SK-N-SH (cell line): ENCODE results near the gene SLFN12. TPM values are rescaled to one million over a fixed set of nuclear protein-coding genes. Genes with fewer than 3 reads are reported as not detected.

Experiments
- CTCF ChIA-PET: fragments of 300-600, 350-600 bp; formaldehyde crosslinking; extraction: SDS; loops from one replicate; lab custom pipeline; 2021; lab: Yijun Ruan, JAX
- POLR2A ChIA-PET: fragments of 350-600 bp; sonication (Branson Sonifier 250); formaldehyde crosslinking; extraction: SDS; loops from one replicate; lab custom pipeline; 2020; ENCODE audit warnings: antibody characterized with exemption, inconsistent platforms; lab: Yijun Ruan, JAX
- DNase-seq: peaks from one replicate; pipeline ENCODE4 v3.0.0; 2012
- H2AFZ ChIP-seq: fragments of 200-600 bp; sonication (generic); 2 replicates; pipeline ENCODE4 v1.8.1; 2016; ENCODE audit warnings: antibody characterized with exemption, mild to moderate bottlenecking, low read depth
- H3F3A ChIP-seq: fragments of 200-600 bp; sonication (generic); replicated peaks from 2 replicates; pipeline ENCODE3; 2016; ENCODE audit warnings: antibody characterized with exemption, mild to moderate bottlenecking; ENCODE audit not compliant: insufficient read depth
- H3K27ac ChIP-seq, 2 experiments: fragments of 200-500 bp in 1 of 2; fragments of 200-600 bp in 1 of 2; sonication (Bioruptor generic) in 1 of 2; sonication (generic), shearing (Covaris generic) in 1 of 2; 2 replicates each; pipeline versions ENCODE4 v1.5.1 to v1.6.1; 2014 to 2016; ENCODE audit warnings: low read depth in 2 of 2, inconsistent platforms in 1 of 2, low read length in 1 of 2, mild to moderate bottlenecking in 1 of 2, mixed read lengths in 1 of 2
- H3K27me3 ChIP-seq: fragments of 200-600 bp; sonication (generic), shearing (Covaris generic); 2 replicates; pipeline ENCODE4 v1.6.1; 2016; ENCODE audit warnings: mixed run types; ENCODE audit not compliant: insufficient read depth
- H3K36me3 ChIP-seq, 2 experiments: fragments of 200-500 bp in 1 of 2; fragments of 200-600 bp in 1 of 2; sonication (Bioruptor generic) in 1 of 2; sonication (generic) in 1 of 2; replicated peaks in 1 of 2; 2 replicates each; pipeline versions ENCODE3 to v1.5.1; 2014 to 2016; ENCODE audit warnings: low read length in 1 of 2, mild to moderate bottlenecking in 1 of 2; ENCODE audit not compliant: insufficient read depth in 2 of 2, control insufficient read depth in 1 of 2
- H3K4me1 ChIP-seq, 2 experiments: fragments of 200-500 bp in 1 of 2; fragments of 200-600 bp in 1 of 2; sonication (Bioruptor generic) in 1 of 2; sonication (generic), shearing (Covaris generic) in 1 of 2; 2 replicates each; pipeline versions ENCODE4 v1.5.1 to v1.6.1; 2014 to 2016; ENCODE audit warnings: low read depth in 1 of 2, low read length in 1 of 2, mixed run types in 1 of 2; ENCODE audit not compliant: insufficient read depth in 2 of 2, control insufficient read depth in 1 of 2
- H3K4me2 ChIP-seq: fragments of 200-600 bp; sonication (generic), shearing (Covaris generic); 2 replicates; pipeline ENCODE4 v1.6.1; 2017; ENCODE audit warnings: mixed run types
- H3K4me3 ChIP-seq, 2 experiments: fragments of 200-500 bp in 1 of 2; fragments of 200-600 bp in 1 of 2; sonication (Bioruptor generic) in 1 of 2; sonication (generic), shearing (Covaris generic) in 1 of 2; 2 replicates each; pipeline versions ENCODE4 v1.5.1 to v1.8.1; 2014 to 2016; ENCODE audit warnings: low read depth in 2 of 2, inconsistent platforms in 1 of 2, low read length in 1 of 2, mild to moderate bottlenecking in 1 of 2, mixed read lengths in 1 of 2, moderate library complexity in 1 of 2
- H3K79me2 ChIP-seq: fragments of 200-600 bp; sonication (generic); 2 replicates; pipeline ENCODE4 v1.8.1; 2017; ENCODE audit warnings: mild to moderate bottlenecking; ENCODE audit not compliant: insufficient read depth
- H3K9ac ChIP-seq: fragments of 200-600 bp; sonication (generic); 2 replicates; pipeline ENCODE4 v1.6.1; 2017; ENCODE audit warnings: mixed run types
- H3K9me2 ChIP-seq: fragments of 200-600 bp; sonication (generic); 2 replicates; pipeline ENCODE4 v1.6.1; 2017; ENCODE audit warnings: mixed run types
- H3K9me3 ChIP-seq: fragments of 200-600 bp; sonication (generic); 2 replicates; pipeline ENCODE4 v1.6.1; 2017; ENCODE audit warnings: mixed run types, mild to moderate bottlenecking, moderate library complexity
- H4K20me1 ChIP-seq: fragments of 200-600 bp; sonication (generic); 2 replicates; pipeline ENCODE4 v1.6.1; 2017; ENCODE audit warnings: mild to moderate bottlenecking, mixed run types; ENCODE audit not compliant: insufficient read depth
- EP300 ChIP-seq, 2 experiments: IDR thresholded peaks; 2 replicates each; pipeline versions ENCODE4 v1.4.0 to v1.6.1; 2012; ENCODE audit warnings: borderline replicate concordance in 1 of 2, low read depth in 1 of 2, low read length in 1 of 2
- FOXJ3 ChIP-seq: sonication (generic); formaldehyde crosslinking; IDR thresholded peaks from 2 replicates; pipeline ENCODE4 v1.5.1; 2020; ENCODE audit warnings: mild to moderate bottlenecking, missing genetic modification reagents
- GABPA ChIP-seq: IDR thresholded peaks from 2 replicates; pipeline ENCODE4 v1.4.0; 2012; ENCODE audit warnings: low read depth, mild to moderate bottlenecking
- GATA2 ChIP-seq: sonication (generic); formaldehyde crosslinking; IDR thresholded peaks from 2 replicates; pipeline ENCODE4 v1.5.0; 2020; ENCODE audit warnings: mild to moderate bottlenecking, missing genetic modification reagents
- NFIC ChIP-seq: IDR thresholded peaks from 2 replicates; pipeline ENCODE4 v1.4.0; 2012; ENCODE audit warnings: borderline replicate concordance
- NRF1 ChIP-seq: IDR thresholded peaks from 2 replicates; pipeline ENCODE4 v1.6.1; 2012; ENCODE audit warnings: low read depth, mild to moderate bottlenecking, low read length
- POLR2AphosphoS5 ChIP-seq: IDR thresholded peaks from 2 replicates; pipeline ENCODE4 v1.6.1; 2012; ENCODE audit warnings: low read depth, low read length
- RAD21 ChIP-seq: IDR thresholded peaks from 2 replicates; pipeline ENCODE4 v1.6.1; 2012; ENCODE audit warnings: mild to moderate bottlenecking, low read length
- RCOR1 ChIP-seq: fragments of 150-350 bp; IDR thresholded peaks from 2 replicates; pipeline ENCODE4 v1.6.1; 2017; ENCODE audit warnings: antibody characterized with exemption, low read length
- REST ChIP-seq: IDR thresholded peaks from 2 replicates; pipeline ENCODE4 v1.6.1; 2012; ENCODE audit warnings: mild to moderate bottlenecking, low read depth, low read length, moderate library complexity
- SIN3A ChIP-seq: IDR thresholded peaks from 2 replicates; pipeline ENCODE4 v1.6.1; 2012; ENCODE audit warnings: low read depth, mild to moderate bottlenecking, low read length, moderate library complexity, borderline replicate concordance
- TAF1 ChIP-seq: IDR thresholded peaks from 2 replicates; pipeline ENCODE4 v1.6.1; 2012; ENCODE audit warnings: low read depth, mild to moderate bottlenecking, low read length, moderate library complexity, borderline replicate concordance
- TCF12 ChIP-seq: IDR thresholded peaks from 2 replicates; pipeline ENCODE4 v1.4.0; 2012
- USF1 ChIP-seq: IDR thresholded peaks from 2 replicates; pipeline ENCODE4 v1.4.0; 2012; ENCODE audit warnings: low read depth, borderline replicate concordance
- USF2 ChIP-seq: fragments of 150-350 bp; IDR thresholded peaks from 2 replicates; pipeline ENCODE4 v1.6.1; 2017; ENCODE audit warnings: antibody characterized with exemption, low read length, low read depth, borderline replicate concordance
- YY1 ChIP-seq: IDR thresholded peaks from 2 replicates; pipeline ENCODE4 v1.4.0; 2012; ENCODE audit warnings: low read depth, mild to moderate bottlenecking
- WGBS: methylation state at CpG from one replicate; pipeline ENCODE4 v1.1.6; 2017; ENCODE audit warnings: low lambda C conversion rate; 5-methylcytosine and 5-hydroxymethylcytosine counted together
- polyA plus RNA-seq, 3 experiments: library from polyadenylated mRNA; depleted of rRNA; stranded (reverse); fragments of >200 nt; gene quantifications; 2 replicates each; pipeline ENCODE4 v1.2.3, GENCODE V29; 2012

Gene SLFN12
- polyA plus RNA-seq, 1 of the 3 experiments (the other 2 are of a cell fraction), result 5.6 TPM

GRCh38 chr17:35468475-35468874, 36.2 kb upstream of the SLFN12 start (continued):
- TF ChIP-seq USF2, result no peak

GRCh38 chr17:35467824-35468223, 35.5 kb upstream of the SLFN12 start:
- H3F3A ChIP-seq, result no peaks in the 10 kb centered on the region
- WGBS, result 5% methylated on average over 4 of the region's 4 CpGs
- no peaks in the 10 kb centered on the region for H3K4me1 ChIP-seq
- H3K9ac ChIP-seq, result no peak overlapping the region
- H3K4me2 ChIP-seq, result no peak overlapping the region
- DNase-seq, result no peak
- peaks cover 17% of the 10 kb centered on the region; the same call in 1 of the 2 replicates for H3K27me3 ChIP-seq
- ChIA-PET POLR2A (no interaction called here), CTCF (no interaction called here)
- H3K4me3 ChIP-seq, result no peak overlapping the region
- H3K79me2 ChIP-seq, result no peaks in the 10 kb centered on the region
- no peak for TF ChIP-seq USF2
- no peak for TF ChIP-seq EP300 (IDR thresholded peaks at IDR 0.05; ENCODE audit: borderline replicate concordance in 1 of 2, low read depth in 1 of 2, low read length in 1 of 2)
- no peak for TF ChIP-seq TAF1
- TF ChIP-seq GABPA, result no peak
- no peak for TF ChIP-seq YY1
- TF ChIP-seq NRF1, result no peak
- TF ChIP-seq NFIC, result no peak
- no peak for TF ChIP-seq GATA2
- TF ChIP-seq RCOR1, result no peak
- TF ChIP-seq RAD21, result no peak
- TF ChIP-seq POLR2AphosphoS5, result no peak
- no peak for TF ChIP-seq SIN3A
- no peak for TF ChIP-seq TCF12
- TF ChIP-seq FOXJ3 (CRISPR knock-in tag), result no peak
- no peak for TF ChIP-seq USF1
- TF ChIP-seq REST, result no peak
- H3K27ac ChIP-seq, result no peak overlapping the region
- H3K36me3 ChIP-seq, result no peaks in the 10 kb centered on the region
- no peaks in the 10 kb centered on the region for H3K9me2 ChIP-seq
- no peaks in the 10 kb centered on the region for H4K20me1 ChIP-seq
- no peaks in the 10 kb centered on the region for H3K9me3 ChIP-seq
- H2AFZ ChIP-seq, result no peak overlapping the region
